Smooth muscle cell (in vitro differentiated cells): Measurements from ENCODE around the gene DAZAP2. TPM values are rescaled to one million over a fixed set of nuclear protein-coding genes. Genes with fewer than 3 reads are reported as not detected.
A peak's percentile ranks its signal among the peaks of the same experiment; 100 is the strongest.

Source experiments
- DNase-seq: peaks from one replicate; lab custom pipeline; 2025; ENCODE audit not compliant: unreplicated experiment; lab: John Stamatoyannopoulos, UW
- H2AFZ ChIP-seq: fragments of 200-600 bp; sonication (generic); 2 replicates; pipeline ENCODE4 v1.6.0; 2016; ENCODE audit warnings: antibody characterized with exemption, low read depth, mild to moderate bottlenecking
- H3F3A ChIP-seq: fragments of 200-600 bp; sonication (generic); 2 replicates; pipeline ENCODE4 v1.6.0; 2017; ENCODE audit warnings: antibody characterized with exemption, low read depth
- H3K27ac ChIP-seq: fragments of 200-600 bp; sonication (generic); 2 replicates; pipeline ENCODE4 v1.5.1; 2016; ENCODE audit warnings: low read depth, mild to moderate bottlenecking
- H3K27me3 ChIP-seq: fragments of 200-600 bp; sonication (generic); 2 replicates; pipeline ENCODE4 v1.6.1; 2016; ENCODE audit warnings: low read depth, mild to moderate bottlenecking
- H3K36me3 ChIP-seq: fragments of 200-600 bp; sonication (generic); 2 replicates; pipeline ENCODE4 v1.5.1; 2016; ENCODE audit warnings: low read depth
- H3K4me1 ChIP-seq: fragments of 200-600 bp; sonication (generic); 2 replicates; pipeline ENCODE4 v1.5.1; 2016; ENCODE audit warnings: low read depth
- H3K4me2 ChIP-seq: fragments of 200-600 bp; sonication (generic); 2 replicates; pipeline ENCODE4 v1.6.0; 2016; ENCODE audit warnings: mild to moderate bottlenecking
- H3K4me3 ChIP-seq: fragments of 200-600 bp; sonication (generic); 2 replicates; pipeline ENCODE4 v1.5.1; 2016; ENCODE audit warnings: mild to moderate bottlenecking
- H3K79me2 ChIP-seq: fragments of 200-600 bp; sonication (generic); 2 replicates; pipeline ENCODE4 v1.6.0; 2016; ENCODE audit warnings: low read depth, mild to moderate bottlenecking
- H3K9ac ChIP-seq: fragments of 200-600 bp; sonication (generic); 2 replicates; pipeline ENCODE4 v1.6.0; 2016; ENCODE audit warnings: low read depth
- H3K9me3 ChIP-seq: fragments of 200-600 bp; sonication (generic); replicated peaks from 2 replicates; pipeline ENCODE4 v1.5.1; 2016; ENCODE audit warnings: low read depth
- H4K20me1 ChIP-seq: fragments of 200-600 bp; sonication (generic); 2 replicates; pipeline ENCODE4 v1.6.0; 2016; ENCODE audit warnings: low read depth
- CTCF ChIP-seq: fragments of 200-600 bp; sonication (generic); IDR thresholded peaks from 2 replicates; pipeline ENCODE4 v1.5.1; 2017; ENCODE audit warnings: borderline replicate concordance, mild to moderate bottlenecking, antibody characterized with exemption; ENCODE audit not compliant: insufficient read depth, poor library complexity, severe bottlenecking
- WGBS: methylation state at CpG from one replicate; pipeline ENCODE4 v1.1.7; 2016; ENCODE audit warnings: low lambda C conversion rate; 5-methylcytosine and 5-hydroxymethylcytosine counted together
- polyA plus RNA-seq: library from polyadenylated mRNA; unstranded; fragments of >200 nt; fragmentation: Nextera tagmentation; extraction: Ambion mirVana; gene quantifications from 2 replicates; pipeline ENCODE4 v1.2.1, GENCODE V29; 2016
- total RNA-seq: library from RNA; depleted of rRNA; stranded (reverse); fragments of >200 nt; gene quantifications from 2 replicates; pipeline ENCODE4 v1.2.3, GENCODE V29; 2014

The DAZAP2 gene
- total and polyA plus RNA-seq, 2 experiments from 2014 or later: 166 to 208 TPM

GRCh38 chr12:51238037-51238509, 553 bp upstream of the DAZAP2 start:
- H3K27ac ChIP-seq: peak overlapping the region; percentile 100

GRCh38 chr12:51240971-51241370, 2.3 kb downstream of the DAZAP2 start:
- no peaks in the 10 kb centered on the region for H3K27me3 ChIP-seq
- no peak overlapping the region for H2AFZ ChIP-seq
- peaks cover 14% of the 10 kb centered on the region for H3K79me2 ChIP-seq
- peaks cover 5% of the 10 kb centered on the region for H3K4me1 ChIP-seq
- H3K4me3 ChIP-seq: no peak overlapping the region
- no peaks in the 10 kb centered on the region for H4K20me1 ChIP-seq
- peak overlapping the region; percentile 68 for H3K27ac ChIP-seq
- no peak for DNase-seq
- H3K9me3 ChIP-seq: no peaks in the 10 kb centered on the region
- TF ChIP-seq CTCF: no peak
- WGBS: 78% methylated on average over 2 of the region's 2 CpGs
- no peak overlapping the region for H3K4me2 ChIP-seq
- no peaks in the 10 kb centered on the region for H3K36me3 ChIP-seq
- H3K9ac ChIP-seq: no peak overlapping the region
- peaks cover 3% of the 10 kb centered on the region for H3F3A ChIP-seq

More at GRCh38 chr12:51238037-51238509, 553 bp upstream of the DAZAP2 start:
- Histone ChIP-seq H3K27me3 (no peaks in the 10 kb centered on the region), H3K36me3 (no peaks in the 10 kb centered on the region), H3K9me3 (no peaks in the 10 kb centered on the region), H3F3A (peaks cover 3% of the 10 kb centered on the region), H3K4me2 (peak overlapping the region; percentile 99), H4K20me1 (no peaks in the 10 kb centered on the region), H2AFZ (peak overlapping the region; percentile 61), H3K4me3 (peak overlapping the region; percentile 98), H3K4me1 (peaks cover 5% of the 10 kb centered on the region), H3K79me2 (peaks cover 14% of the 10 kb centered on the region), H3K9ac (peak overlapping the region; percentile 100)
- TF ChIP-seq CTCF: no peak
- no peak for DNase-seq
- 31% methylated on average over 10 of the region's 10 CpGs for WGBS

- no peak overlapping the region for H3K27ac ChIP-seq
- peaks cover 3% of the 10 kb centered on the region for H3F3A ChIP-seq
- H3K27me3 ChIP-seq: no peaks in the 10 kb centered on the region
- no peaks in the 10 kb centered on the region for H4K20me1 ChIP-seq
- no peak overlapping the region for H3K9ac ChIP-seq
- H3K79me2 ChIP-seq: peaks cover 14% of the 10 kb centered on the region
- H3K4me2 ChIP-seq: no peak overlapping the region
- WGBS: 97% methylated on average over 7 of the region's 7 CpGs
- H3K9me3 ChIP-seq: no peaks in the 10 kb centered on the region
- H3K36me3 ChIP-seq: no peaks in the 10 kb centered on the region
- TF ChIP-seq CTCF: no peak
- H3K4me1 ChIP-seq: peaks cover 5% of the 10 kb centered on the region
- no peak overlapping the region for H3K4me3 ChIP-seq
- H2AFZ ChIP-seq: no peak overlapping the region
- no peak for DNase-seq
These were observed 3.5 kb downstream of the DAZAP2 start for GRCh38 chr12:51242120-51242519.

- Histone ChIP-seq H3K27me3 (no peaks in the 10 kb centered on the region), H3K4me2 (no peak overlapping the region), H3K79me2 (peaks cover 14% of the 10 kb centered on the region), H4K20me1 (no peaks in the 10 kb centered on the region), H3K27ac (no peak overlapping the region), H2AFZ (no peak overlapping the region), H3K9ac (no peak overlapping the region), H3F3A (peaks cover 3% of the 10 kb centered on the region), H3K9me3 (no peaks in the 10 kb centered on the region), H3K4me1 (peaks cover 4% of the 10 kb centered on the region), H3K4me3 (no peak overlapping the region), H3K36me3 (no peaks in the 10 kb centered on the region)
- DNase-seq: no peak
- TF ChIP-seq CTCF: no peak
- WGBS: 98% methylated on average over 7 of the region's 7 CpGs
These were observed 4.2 kb downstream of the DAZAP2 start for GRCh38 chr12:51242876-51243275.
